ENCODE data around the gene RTKN2. TPM values are rescaled to one million over a fixed set of nuclear protein-coding genes. Genes with fewer than 3 reads are reported as not detected.

RTKN2 gene
- total and polyA plus RNA-seq, 7 experiments from 2014 or later, result 1.4 to 7.8 (median 3.0) TPM

DNA sequence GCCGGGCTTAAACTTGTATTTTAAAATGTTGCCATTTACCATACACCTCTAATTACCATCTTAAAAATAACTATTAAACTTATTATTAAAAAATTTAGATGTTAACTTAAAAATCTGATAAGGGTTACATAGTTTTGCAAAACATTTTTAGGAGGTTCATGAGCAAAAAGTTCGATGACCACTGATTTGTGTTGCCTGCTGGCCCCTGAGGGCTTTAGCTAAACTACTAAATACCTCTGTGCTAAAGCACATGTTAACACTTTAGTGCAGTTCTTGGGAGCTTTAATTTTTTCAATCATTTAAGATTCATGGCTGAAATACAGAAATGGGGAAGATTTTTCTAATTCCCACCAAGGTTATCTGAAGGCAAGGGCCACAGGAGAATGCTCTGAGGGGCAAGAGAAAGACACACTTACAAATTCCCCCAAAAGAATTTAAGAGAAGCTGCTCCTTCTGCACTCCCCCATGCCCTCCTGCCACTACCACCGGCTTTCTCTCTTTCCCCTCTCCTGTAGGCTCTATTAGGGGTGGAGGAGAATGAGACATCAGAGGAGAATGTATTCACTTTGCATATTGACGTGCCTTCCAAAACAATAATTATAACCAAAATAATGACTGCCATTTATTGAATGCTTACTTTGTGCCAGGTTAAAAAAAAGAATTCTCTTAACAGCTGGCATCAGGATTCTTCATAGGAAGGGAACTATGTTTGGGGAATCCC, 106.2 kb downstream of the RTKN2 start:
- Mint-ChIP-seq H3K27me3 (no peaks in the 10 kb centered on the region), H3K4me1 (peaks cover 6 to 34% (median 21%) of the 10 kb centered on the region in 7 donors), H3K36me3 (peaks cover 0 to 14% (median 0%) of the 10 kb centered on the region in 5 donors), H3K27ac (peak overlapping the region in 1 of 9 donors; percentile 36), H3K9me3 (peaks cover 0 to 13% (median 0%) of the 10 kb centered on the region in 11 donors), H3K4me3 (no peak overlapping the region)
- CTCF ChIA-PET, result no interaction called here
- intact Hi-C loops (cut with micrococcal nuclease), result no loop called here
- POLR2A ChIA-PET, result no interaction called here
- ATAC-seq, result no peak
- Histone ChIP-seq H3K4me3 (ENCODE audit: low read length) (no peak overlapping the region), H3K4me1 (ENCODE audit: control insufficient read depth in 2 of 2, insufficient read depth in 2 of 2, low read length in 2 of 2) (peaks cover 0 to 4% of the 10 kb centered on the region in 2 donors), H3K27ac (ENCODE audit: low read depth, low read length) (no peak overlapping the region), H3K9me3 (ENCODE audit: control insufficient read depth in 2 of 3, low read length in 3 of 3) (no peaks in the 10 kb centered on the region), H3K36me3 (ENCODE audit: control insufficient read depth in 2 of 3, insufficient read depth in 3 of 3, low read length in 3 of 3) (no peaks in the 10 kb centered on the region), H3K27me3 (ENCODE audit: control insufficient read depth in 2 of 2, insufficient read depth in 2 of 2, low read length in 2 of 2) (no peaks in the 10 kb centered on the region)
- DNase-seq, result no peak

DNA sequence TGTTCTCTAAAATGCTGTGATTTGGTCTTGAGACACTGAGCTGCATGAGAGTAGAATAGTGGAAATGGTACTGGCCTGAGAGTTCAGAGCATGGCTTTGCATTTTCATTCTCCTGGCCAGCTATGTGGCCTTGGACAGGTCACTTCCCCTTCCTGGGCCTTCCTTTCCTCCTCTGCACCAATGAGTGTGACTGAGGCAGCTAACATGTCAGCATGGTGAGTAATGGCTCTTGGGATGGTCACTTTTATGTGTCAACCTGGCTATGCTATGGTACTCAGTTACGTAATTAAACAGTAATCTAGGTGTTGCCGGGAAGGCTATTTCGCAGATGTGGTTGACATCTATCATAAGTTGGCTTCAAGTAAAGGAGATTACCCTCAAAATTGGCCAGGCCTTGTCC, 109.3 kb downstream of the RTKN2 start:
- Histone ChIP-seq H3K4me1 (ENCODE audit: control insufficient read depth in 2 of 2, insufficient read depth in 2 of 2, low read length in 2 of 2) (peaks cover 0 to 4% of the 10 kb centered on the region in 2 donors), H3K9me3 (ENCODE audit: control insufficient read depth in 2 of 3, low read length in 3 of 3) (no peaks in the 10 kb centered on the region), H3K36me3 (ENCODE audit: control insufficient read depth in 2 of 3, insufficient read depth in 3 of 3, low read length in 3 of 3) (no peaks in the 10 kb centered on the region), H3K4me3 (ENCODE audit: low read length) (no peak overlapping the region), H3K27me3 (ENCODE audit: control insufficient read depth in 2 of 2, insufficient read depth in 2 of 2, low read length in 2 of 2) (no peaks in the 10 kb centered on the region), H3K27ac (ENCODE audit: low read depth, low read length) (no peak overlapping the region)
- DNase-seq (no peak), ATAC-seq (no peak)
- no peaks in the 10 kb centered on the region for H3K27me3 Mint-ChIP-seq
- H3K4me1 Mint-ChIP-seq, result peaks cover 2 to 33% (median 21%) of the 10 kb centered on the region in 7 donors
- peaks cover 0 to 11% (median 0%) of the 10 kb centered on the region in 11 donors for H3K9me3 Mint-ChIP-seq
- H3K27ac Mint-ChIP-seq, result peak overlapping the region in 1 of 9 donors; percentile 42
- intact Hi-C loops (cut with micrococcal nuclease), result no loop called here
- H3K4me3 Mint-ChIP-seq, result no peak overlapping the region
- CTCF ChIA-PET, result interaction anchor here (1.3 kb wide), 1 partner anchor 14 kb away, joined by 4 read pairs; no protein-coding TSS in a partner anchor
- peaks cover 0 to 12% (median 0%) of the 10 kb centered on the region in 5 donors for H3K36me3 Mint-ChIP-seq
- POLR2A ChIA-PET, result no interaction called here

DNA sequence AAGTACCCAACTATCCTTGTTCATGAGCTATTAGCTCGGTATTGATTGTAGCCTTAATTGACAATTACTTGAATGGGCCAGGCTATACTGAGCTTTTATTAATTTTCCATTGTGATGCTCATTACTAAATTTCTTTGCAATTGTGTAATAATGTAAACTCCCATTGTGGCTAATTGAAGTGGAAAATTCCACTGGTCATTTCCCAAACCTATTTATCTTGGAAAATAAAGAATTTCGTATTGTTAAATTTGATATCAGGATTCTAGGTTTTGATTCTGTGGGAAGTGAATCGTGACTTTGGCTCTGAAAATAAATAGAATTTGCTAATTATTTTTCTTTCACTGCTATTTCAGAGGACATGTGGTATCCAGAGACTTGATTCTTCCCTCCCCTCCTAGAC, 111.0 kb downstream of the RTKN2 start:
- POLR2A ChIA-PET, result interaction anchor here (1.3 kb wide), 1 partner anchor 53 kb away, joined by 4 read pairs; no protein-coding TSS in a partner anchor
- CTCF ChIA-PET, result interaction anchor here (1.2 to 1.5 kb wide), 2 partner anchors 10 to 12 kb away, joined by 3 to 5 read pairs; no protein-coding TSS in a partner anchor
- H3K9me3 ChIP-seq (ENCODE audit: control insufficient read depth in 2 of 3, low read length in 3 of 3), result no peaks in the 10 kb centered on the region
- peaks cover 0 to 4% of the 10 kb centered on the region in 2 donors for H3K4me1 ChIP-seq (ENCODE audit: control insufficient read depth in 2 of 2, insufficient read depth in 2 of 2, low read length in 2 of 2)
- ATAC-seq, result no peak
- Mint-ChIP-seq H3K27me3 (no peaks in the 10 kb centered on the region), H3K9me3 (peaks cover 0 to 17% (median 0%) of the 10 kb centered on the region in 11 donors), H3K36me3 (peaks cover 0 to 19% (median 0%) of the 10 kb centered on the region in 5 donors), H3K27ac (peak overlapping the region in 1 of 9 donors; percentile 18), H3K4me3 (no peak overlapping the region), H3K4me1 (peaks cover 5 to 33% (median 25%) of the 10 kb centered on the region in 7 donors)
- H3K4me3 ChIP-seq (ENCODE audit: low read length), result no peak overlapping the region
- no peak for DNase-seq
- no peaks in the 10 kb centered on the region for H3K27me3 ChIP-seq (ENCODE audit: control insufficient read depth in 2 of 2, insufficient read depth in 2 of 2, low read length in 2 of 2)
- no peak overlapping the region for H3K27ac ChIP-seq (ENCODE audit: low read depth, low read length)
- no peaks in the 10 kb centered on the region for H3K36me3 ChIP-seq (ENCODE audit: control insufficient read depth in 2 of 3, insufficient read depth in 3 of 3, low read length in 3 of 3)
- intact Hi-C loops (cut with micrococcal nuclease), result loop anchor here in 1 of 2 donors (2.0 kb wide), 1 partner anchor 13 kb away; no protein-coding TSS in a partner anchor

DNA sequence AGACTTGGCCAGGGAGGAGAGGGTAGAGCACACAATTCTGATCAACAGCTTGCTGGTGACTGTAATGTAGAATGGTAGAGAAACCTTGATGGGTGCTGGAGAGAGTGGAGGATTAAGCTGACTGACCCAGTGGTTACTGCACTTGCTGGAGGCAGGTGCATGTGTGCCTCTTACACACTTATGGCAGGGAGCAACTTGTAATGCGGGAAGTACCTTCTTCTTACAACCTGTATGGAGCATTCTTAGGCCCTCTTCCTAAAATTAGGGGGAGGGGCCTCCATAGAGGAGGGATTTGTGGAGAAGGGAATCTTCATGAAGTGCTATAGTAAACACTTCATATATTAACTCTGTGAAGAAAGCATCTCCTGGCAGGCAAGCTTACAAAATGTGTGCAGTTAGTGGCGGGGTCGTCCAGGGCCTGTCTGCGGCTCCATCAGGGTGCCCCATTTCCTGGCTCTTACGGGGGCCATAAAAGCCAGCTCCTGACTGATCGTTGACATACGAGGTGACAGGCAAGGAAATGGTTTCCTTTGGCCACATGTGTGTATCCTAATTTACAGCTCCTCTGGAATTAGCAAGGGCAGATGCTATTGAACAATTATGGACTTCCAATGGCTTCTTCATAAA, 113.5 kb downstream of the RTKN2 start:
- ATAC-seq, result no peak
- CTCF ChIA-PET, result interaction anchor here (0.7 kb wide), 1 partner anchor 10 kb away, joined by 3 read pairs; no protein-coding TSS in a partner anchor
- no peaks in the 10 kb centered on the region for H3K27me3 Mint-ChIP-seq

DNA sequence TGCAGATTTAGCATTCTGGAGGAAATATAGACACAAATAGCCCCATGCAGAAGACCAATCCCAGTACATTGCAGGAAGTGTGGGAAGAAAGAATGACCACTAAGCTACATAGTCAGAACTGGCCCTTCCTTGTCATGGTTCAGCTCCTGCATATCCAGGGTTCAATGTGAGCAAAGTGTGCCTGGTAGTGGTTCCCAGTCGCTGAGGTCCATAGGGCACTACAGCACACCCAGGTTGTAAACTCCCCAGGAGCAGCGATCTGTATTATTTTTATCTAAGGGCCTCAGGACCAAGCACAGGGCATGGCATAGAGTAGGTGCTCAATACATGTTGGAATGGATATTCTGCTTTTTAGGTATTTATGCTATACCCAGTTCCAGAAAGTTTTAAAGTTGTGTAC, 114.4 kb downstream of the RTKN2 start:
- no peaks in the 10 kb centered on the region for H3K27me3 ChIP-seq (ENCODE audit: control insufficient read depth in 2 of 2, insufficient read depth in 2 of 2, low read length in 2 of 2)
- H3K27ac ChIP-seq (ENCODE audit: low read depth, low read length), result no peak overlapping the region
- no peak for DNase-seq
- Mint-ChIP-seq H3K4me1 (peaks cover 5 to 21% (median 11%) of the 10 kb centered on the region in 7 donors), H3K4me3 (no peak overlapping the region), H3K27me3 (no peaks in the 10 kb centered on the region), H3K27ac (no peak overlapping the region), H3K36me3 (peaks cover 0 to 36% (median 0%) of the 10 kb centered on the region in 5 donors), H3K9me3 (peaks cover 0 to 26% (median 7%) of the 10 kb centered on the region in 11 donors)
- H3K4me1 ChIP-seq (ENCODE audit: control insufficient read depth in 2 of 2, insufficient read depth in 2 of 2, low read length in 2 of 2), result no peaks in the 10 kb centered on the region
- intact Hi-C loops (cut with micrococcal nuclease), result no loop called here
- H3K9me3 ChIP-seq (ENCODE audit: control insufficient read depth in 2 of 3, low read length in 3 of 3), result no peaks in the 10 kb centered on the region
- no peak for ATAC-seq
- H3K36me3 ChIP-seq (ENCODE audit: control insufficient read depth in 2 of 3, insufficient read depth in 3 of 3, low read length in 3 of 3), result no peaks in the 10 kb centered on the region
- ChIA-PET CTCF (no interaction called here), POLR2A (interaction anchor here (0.8 to 1.3 kb wide), 3 partner anchors 9 to 105 kb away, joined by 3 to 4 read pairs (median 3); no protein-coding TSS in a partner anchor)
- H3K4me3 ChIP-seq (ENCODE audit: low read length), result no peak overlapping the region

More for the DNA sequence above, 113.5 kb downstream of the RTKN2 start:
- Histone ChIP-seq H3K4me3 (ENCODE audit: low read length) (no peak overlapping the region), H3K4me1 (ENCODE audit: control insufficient read depth in 2 of 2, insufficient read depth in 2 of 2, low read length in 2 of 2) (peaks cover 0 to under 1% of the 10 kb centered on the region in 2 donors), H3K36me3 (ENCODE audit: control insufficient read depth in 2 of 3, insufficient read depth in 3 of 3, low read length in 3 of 3) (no peaks in the 10 kb centered on the region), H3K27me3 (ENCODE audit: control insufficient read depth in 2 of 2, insufficient read depth in 2 of 2, low read length in 2 of 2) (no peaks in the 10 kb centered on the region), H3K27ac (ENCODE audit: low read depth, low read length) (no peak overlapping the region), H3K9me3 (ENCODE audit: control insufficient read depth in 2 of 3, low read length in 3 of 3) (no peaks in the 10 kb centered on the region)
- Mint-ChIP-seq H3K4me3 (no peak overlapping the region), H3K36me3 (peaks cover 0 to 36% (median 0%) of the 10 kb centered on the region in 5 donors), H3K9me3 (peaks cover 0 to 26% (median 7%) of the 10 kb centered on the region in 11 donors), H3K4me1 (peaks cover 5 to 27% (median 15%) of the 10 kb centered on the region in 7 donors), H3K27ac (no peak overlapping the region)
- POLR2A ChIA-PET, result interaction anchor here (0.5 to 1.0 kb wide), 4 partner anchors 8 to 106 kb away, joined by 3 to 4 read pairs (median 3); no protein-coding TSS in a partner anchor
- DNase-seq, result no peak
- intact Hi-C loops (cut with micrococcal nuclease), result no loop called here

DNA sequence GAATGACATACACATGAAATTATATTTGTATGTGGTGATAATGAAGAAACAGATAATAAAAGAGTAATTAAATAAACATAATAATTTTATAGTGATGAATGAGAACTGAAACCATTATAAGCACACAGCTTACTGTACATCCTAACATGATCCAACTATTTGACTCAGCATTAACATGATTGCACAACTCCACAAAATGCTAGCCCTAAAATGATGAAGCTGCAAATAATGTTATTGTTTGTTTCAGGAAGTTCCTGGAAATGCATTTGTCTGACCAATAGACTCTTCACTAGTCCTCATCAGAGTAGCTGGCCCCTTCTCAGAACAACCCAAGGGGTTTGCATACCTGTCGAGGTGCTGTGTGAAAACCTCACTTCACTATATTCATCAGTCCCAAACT, 115.5 kb downstream of the RTKN2 start:
- H3K27ac Mint-ChIP-seq, result no peak overlapping the region
- H3K27me3 Mint-ChIP-seq, result no peaks in the 10 kb centered on the region
- intact Hi-C loops (cut with micrococcal nuclease), result no loop called here
- H3K36me3 ChIP-seq (ENCODE audit: control insufficient read depth in 2 of 3, insufficient read depth in 3 of 3, low read length in 3 of 3), result no peaks in the 10 kb centered on the region
- H3K27me3 ChIP-seq (ENCODE audit: control insufficient read depth in 2 of 2, insufficient read depth in 2 of 2, low read length in 2 of 2), result no peaks in the 10 kb centered on the region
- H3K4me1 ChIP-seq (ENCODE audit: control insufficient read depth in 2 of 2, insufficient read depth in 2 of 2, low read length in 2 of 2), result no peaks in the 10 kb centered on the region
- POLR2A ChIA-PET, result interaction anchor here (1.3 kb wide), 1 partner anchor 35 kb away, joined by 3 read pairs; no protein-coding TSS in a partner anchor
- ATAC-seq (peak; percentile 52), DNase-seq (no peak)
- H3K36me3 Mint-ChIP-seq, result peaks cover 0 to 36% (median 0%) of the 10 kb centered on the region in 5 donors
- H3K27ac ChIP-seq (ENCODE audit: low read depth, low read length), result no peak overlapping the region
- peaks cover 3 to 14% (median 11%) of the 10 kb centered on the region in 7 donors for H3K4me1 Mint-ChIP-seq
- CTCF ChIA-PET, result no interaction called here
- H3K9me3 ChIP-seq (ENCODE audit: control insufficient read depth in 2 of 3, low read length in 3 of 3), result no peaks in the 10 kb centered on the region
- H3K9me3 Mint-ChIP-seq, result peaks cover 0 to 22% (median 7%) of the 10 kb centered on the region in 11 donors
- H3K4me3 ChIP-seq (ENCODE audit: low read length), result no peak overlapping the region
- no peak overlapping the region for H3K4me3 Mint-ChIP-seq

All from naive thymus-derived CD4-positive, alpha-beta T cell (primary cell).